CD4-positive, alpha-beta T cell (primary cell): Measurements from ENCODE around the gene HS3ST4. TPM values are rescaled to one million over a fixed set of nuclear protein-coding genes. Genes with fewer than 3 reads are reported as not detected.

Experiments
- ATAC-seq: fragments of 200-7000 bp; cut with Tn5 transposase; one replicate; pipeline ENCODE4 v1.10.0; 2022; ENCODE audit warnings: mild to moderate bottlenecking; ENCODE audit not compliant: poor library complexity
- CTCF ChIA-PET: fragments of 350-600 bp; sonication (Branson Sonifier 250); formaldehyde crosslinking; loops from one replicate; lab custom pipeline; 2021; ENCODE audit warnings: antibody characterized with exemption, inconsistent platforms; lab: Charles Lee
- POLR2A ChIA-PET: fragments of 350-600 bp; sonication (Branson Sonifier 250); formaldehyde crosslinking; loops from one replicate; lab custom pipeline; 2021; ENCODE audit warnings: antibody characterized with exemption, inconsistent platforms; lab: Charles Lee
- DNase-seq, 14 experiments: peaks; one replicate each; pipeline ENCODE4 v3.0.0-alpha.2; 2013 to 2020; ENCODE audit warnings: mixed read lengths in 2 of 14
- H3K27ac ChIP-seq, 2 donors: one replicate each; pipeline versions ENCODE4 v1.5.1 to v1.7.0; 2013; ENCODE audit warnings: low read length in 2 of 2, low read depth in 1 of 2, mild to moderate bottlenecking in 1 of 2
- H3K27me3 ChIP-seq, 2 experiments: 1 replicate in 1 of 2; 2 replicates in 1 of 2; pipeline versions ENCODE4 v1.6.1 to v1.7.0; 2013; ENCODE audit warnings: low read length in 2 of 2, control low read depth in 1 of 2, mild to moderate bottlenecking in 1 of 2, moderate library complexity in 1 of 2; ENCODE audit not compliant: insufficient read depth in 2 of 2, control insufficient read depth in 1 of 2
- H3K36me3 ChIP-seq: one replicate; pipeline ENCODE4 v1.6.1; 2013; ENCODE audit warnings: low read length, control low read depth; ENCODE audit not compliant: insufficient read depth
- H3K4me1 ChIP-seq: one replicate; pipeline ENCODE4 v1.6.1; 2013; ENCODE audit warnings: low read length, control low read depth; ENCODE audit not compliant: insufficient read depth
- H3K4me3 ChIP-seq: one replicate; pipeline ENCODE4 v1.5.1; 2013; ENCODE audit warnings: mild to moderate bottlenecking, low read length, moderate library complexity
- H3K9me3 ChIP-seq, 2 experiments: 1 replicate in 1 of 2; 2 replicates in 1 of 2; pipeline versions ENCODE4 v1.6.1 to v1.7.0; 2013; ENCODE audit warnings: low read length in 2 of 2, mild to moderate bottlenecking in 2 of 2, control low read depth in 1 of 2, moderate library complexity in 1 of 2; ENCODE audit not compliant: control insufficient read depth in 1 of 2, insufficient read depth in 1 of 2
- H3K27ac Mint-ChIP-seq: one replicate; pipeline ENCODE4 v1.8.0; 2020; ENCODE audit warnings: mixed read lengths
- H3K27me3 Mint-ChIP-seq: one replicate; pipeline ENCODE4 v1.8.0; 2021; ENCODE audit warnings: mixed read lengths
- H3K36me3 Mint-ChIP-seq: one replicate; pipeline ENCODE4 v1.8.0; 2021; ENCODE audit warnings: low read depth, mixed read lengths
- H3K4me1 Mint-ChIP-seq: one replicate; pipeline ENCODE4 v1.8.0; 2021; ENCODE audit warnings: low read depth, mixed read lengths
- H3K4me3 Mint-ChIP-seq: one replicate; pipeline ENCODE4 v1.8.0; 2020; ENCODE audit warnings: mild to moderate bottlenecking, mixed read lengths
- H3K9me3 Mint-ChIP-seq: one replicate; pipeline ENCODE4 v1.8.0; 2020; ENCODE audit warnings: mixed read lengths
- intact Hi-C, 2 experiments: fragments of 100-400 bp; cut with DNase I in 1 of 2; cut with micrococcal nuclease in 1 of 2; formaldehyde crosslinking; loops; one replicate each; pipeline versions ENCODE4 v1.15.1 to v1.9.0; 2023 to 2025; cut with DNase I, micrococcal nuclease
- total RNA-seq, 174 experiments: library from RNA in 2 of 174; stranded (reverse) in 2 of 174; gene quantifications; one replicate each; pipeline ENCODE4 v1.2.3 and lab custom pipeline; 2021 to 2026
- TF ChIP-seq, protein P1 (sequence below): fragments of 200-600 bp; IDR thresholded peaks from one replicate; pipeline ENCODE4 v1.8.0; 2022; ENCODE audit warnings: antibody characterized with exemption, mild to moderate bottlenecking

Gene HS3ST4
- total RNA-seq, 2 experiments from 2014 or later = not detected

DNA sequence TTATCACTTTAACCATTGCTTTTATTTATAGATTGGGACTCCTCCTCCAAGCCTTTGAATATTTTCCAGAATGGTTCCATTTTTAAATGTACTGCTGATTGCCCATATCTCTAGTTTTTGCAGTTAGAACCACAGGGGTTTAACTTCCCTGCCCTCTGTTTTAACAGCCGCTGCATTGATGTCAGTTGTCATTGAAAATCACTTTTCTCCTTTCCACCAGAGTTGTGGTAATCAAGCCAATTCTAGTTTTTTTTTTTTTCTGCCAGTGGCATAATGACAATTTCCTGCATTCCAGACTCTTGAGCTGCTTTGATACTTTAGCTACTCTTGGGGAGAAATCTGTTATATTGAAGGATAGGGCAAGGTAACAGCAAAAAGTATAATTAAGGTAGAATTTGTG, 91.5 kb downstream of the HS3ST4 start:
- ATAC-seq (no peak), DNase-seq (no peak)
- CTCF ChIA-PET = no interaction called here
- Mint-ChIP-seq H3K36me3 (no peaks in the 10 kb centered on the region), H3K27ac (no peak overlapping the region), H3K9me3 (no peaks in the 10 kb centered on the region), H3K4me1 (no peaks in the 10 kb centered on the region), H3K4me3 (no peak overlapping the region), H3K27me3 (peaks cover 15% of the 10 kb centered on the region)
- POLR2A ChIA-PET = no interaction called here
- Histone ChIP-seq H3K9me3 (no peaks in the 10 kb centered on the region), H3K36me3 (no peaks in the 10 kb centered on the region), H3K4me1 (no peaks in the 10 kb centered on the region), H3K27me3 (peaks cover 0 to 4% of the 10 kb centered on the region in 2 experiments), H3K4me3 (no peak overlapping the region), H3K27ac (no peak overlapping the region)
- TF ChIP-seq, protein P1, sequence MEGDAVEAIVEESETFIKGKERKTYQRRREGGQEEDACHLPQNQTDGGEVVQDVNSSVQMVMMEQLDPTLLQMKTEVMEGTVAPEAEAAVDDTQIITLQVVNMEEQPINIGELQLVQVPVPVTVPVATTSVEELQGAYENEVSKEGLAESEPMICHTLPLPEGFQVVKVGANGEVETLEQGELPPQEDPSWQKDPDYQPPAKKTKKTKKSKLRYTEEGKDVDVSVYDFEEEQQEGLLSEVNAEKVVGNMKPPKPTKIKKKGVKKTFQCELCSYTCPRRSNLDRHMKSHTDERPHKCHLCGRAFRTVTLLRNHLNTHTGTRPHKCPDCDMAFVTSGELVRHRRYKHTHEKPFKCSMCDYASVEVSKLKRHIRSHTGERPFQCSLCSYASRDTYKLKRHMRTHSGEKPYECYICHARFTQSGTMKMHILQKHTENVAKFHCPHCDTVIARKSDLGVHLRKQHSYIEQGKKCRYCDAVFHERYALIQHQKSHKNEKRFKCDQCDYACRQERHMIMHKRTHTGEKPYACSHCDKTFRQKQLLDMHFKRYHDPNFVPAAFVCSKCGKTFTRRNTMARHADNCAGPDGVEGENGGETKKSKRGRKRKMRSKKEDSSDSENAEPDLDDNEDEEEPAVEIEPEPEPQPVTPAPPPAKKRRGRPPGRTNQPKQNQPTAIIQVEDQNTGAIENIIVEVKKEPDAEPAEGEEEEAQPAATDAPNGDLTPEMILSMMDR = no peak
- intact Hi-C loops = no loop called here

- intact Hi-C loops = no loop called here
- ChIA-PET CTCF (no interaction called here), POLR2A (no interaction called here)
- DNase-seq = no peak
- H3K4me3 ChIP-seq = no peak overlapping the region
- ATAC-seq = no peak
- Mint-ChIP-seq H3K27me3 (peaks cover 6% of the 10 kb centered on the region), H3K27ac (no peak overlapping the region), H3K9me3 (no peaks in the 10 kb centered on the region), H3K4me1 (no peaks in the 10 kb centered on the region), H3K36me3 (no peaks in the 10 kb centered on the region), H3K4me3 (no peak overlapping the region)
- no peaks in the 10 kb centered on the region for H3K9me3 ChIP-seq
- no peaks in the 10 kb centered on the region for H3K4me1 ChIP-seq
- H3K27ac ChIP-seq = no peak overlapping the region
- TF ChIP-seq, protein P1 = no peak
- no peaks in the 10 kb centered on the region for H3K27me3 ChIP-seq
- no peaks in the 10 kb centered on the region for H3K36me3 ChIP-seq
Measured at GRCh38 chr16:25785361-25785760, 93.6 kb downstream of the HS3ST4 start.

DNA sequence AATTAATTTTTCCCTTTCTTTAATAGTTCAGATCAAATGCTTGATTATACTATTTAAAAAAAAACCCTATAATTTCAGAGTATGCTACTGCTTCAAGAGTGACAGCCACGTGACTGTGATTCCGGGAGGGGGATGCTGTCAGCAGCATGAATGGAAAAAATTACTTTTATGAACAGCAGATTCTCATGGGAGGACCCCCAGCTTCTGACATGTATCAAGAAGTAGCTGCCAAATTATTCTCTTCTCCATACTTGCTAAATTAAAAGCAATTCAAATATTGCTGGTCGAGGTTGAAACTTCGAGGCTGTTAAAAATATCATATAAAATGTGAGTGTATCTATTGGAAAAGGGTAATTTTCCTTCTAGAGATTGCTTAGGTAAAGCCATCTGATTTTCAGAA, 95.0 kb downstream of the HS3ST4 start:
- Histone ChIP-seq H3K36me3 (no peaks in the 10 kb centered on the region), H3K27me3 (no peaks in the 10 kb centered on the region), H3K4me1 (no peaks in the 10 kb centered on the region), H3K27ac (no peak overlapping the region), H3K9me3 (no peaks in the 10 kb centered on the region), H3K4me3 (no peak overlapping the region)
- TF ChIP-seq, protein P1 = no peak
- no peak overlapping the region for H3K27ac Mint-ChIP-seq
- DNase-seq (no peak), ATAC-seq (no peak)
- ChIA-PET CTCF (no interaction called here), POLR2A (no interaction called here)
- no peaks in the 10 kb centered on the region for H3K4me1 Mint-ChIP-seq
- H3K27me3 Mint-ChIP-seq = peaks cover 6% of the 10 kb centered on the region
- no peaks in the 10 kb centered on the region for H3K9me3 Mint-ChIP-seq
- H3K4me3 Mint-ChIP-seq = no peak overlapping the region
- intact Hi-C loops = no loop called here
- no peaks in the 10 kb centered on the region for H3K36me3 Mint-ChIP-seq
